Endothelial cell of umbilical vein (primary cell): Measurements from ENCODE around the gene VSIG10. TPM values are rescaled to one million over a fixed set of nuclear protein-coding genes. Genes with fewer than 3 reads are reported as not detected.

ENCODE experiments used
- BruUV-seq: library from RNA; stranded (reverse); fragments of 400-500 nt; replicated peaks from 2 replicates; lab custom pipeline; 2021; lab: Mats Ljungman, UMichigan
- CTCF ChIA-PET: fragments of 300-600, 350-600 bp; sonication (Branson Sonifier 250); formaldehyde crosslinking; loops from one replicate; lab custom pipeline; 2021; ENCODE audit warnings: antibody characterized with exemption, inconsistent platforms; lab: Charles Lee
- POLR2A ChIA-PET: fragments of 300-600, 350-600 bp; sonication (Branson Sonifier 250); formaldehyde crosslinking; loops from one replicate; lab custom pipeline; 2021; ENCODE audit warnings: antibody characterized with exemption, inconsistent platforms; lab: Charles Lee
- DNase-seq: peaks from one replicate; pipeline ENCODE4 v3.0.0-alpha.2; 2011; ENCODE audit warnings: low read depth, low spot score
- FAIRE-seq: peaks from 2 replicates; lab custom pipeline; 2011; peaks lifted over from hg19 to GRCh38; lab: Jason Lieb, UNC
- H2AFZ ChIP-seq: 2 replicates; pipeline ENCODE4 v1.6.0; 2012; ENCODE audit warnings: low read depth, low read length, control low read depth, inconsistent platforms
- H3K27ac ChIP-seq: 2 replicates; pipeline ENCODE4 v1.5.1; 2011; ENCODE audit warnings: low read depth, mild to moderate bottlenecking, control low read depth, low read length, moderate library complexity; ENCODE audit not compliant: insufficient read depth
- H3K27me3 ChIP-seq, 2 experiments: 2 replicates each; pipeline versions ENCODE4 v1.6.0 to v1.6.1; 2011; ENCODE audit warnings: low read length in 2 of 2, mixed read lengths in 1 of 2; ENCODE audit not compliant: control insufficient read depth in 2 of 2, insufficient read depth in 2 of 2
- H3K36me3 ChIP-seq, 2 experiments: 2 replicates in 1 of 2; 3 replicates in 1 of 2; pipeline ENCODE4 v1.5.1; 2011; ENCODE audit warnings: low read length in 2 of 2, mild to moderate bottlenecking in 1 of 2, moderate library complexity in 1 of 2; ENCODE audit not compliant: control insufficient read depth in 2 of 2, insufficient read depth in 2 of 2; ENCODE audit errors: extremely low read depth in 1 of 2
- H3K4me1 ChIP-seq: 3 replicates; pipeline ENCODE4 v1.5.1; 2011; ENCODE audit warnings: mild to moderate bottlenecking, low read length; ENCODE audit not compliant: control insufficient read depth, insufficient read depth; ENCODE audit errors: extremely low read depth
- H3K4me2 ChIP-seq: 2 replicates; pipeline ENCODE4 v1.6.1; 2011; ENCODE audit warnings: low read length, control low read depth, mixed read lengths; ENCODE audit not compliant: insufficient read depth
- H3K4me3 ChIP-seq, 3 experiments: fragments of 200-600 bp in 1 of 3; sonication (generic), shearing (Covaris generic) in 1 of 3; replicated peaks in 1 of 3; 2 replicates each; pipeline ENCODE4 v1.5.1; 2011 to 2016; ENCODE audit warnings: control low read depth in 3 of 3, low read length in 3 of 3, mild to moderate bottlenecking in 2 of 3, inconsistent platforms in 1 of 3, low read depth in 1 of 3, moderate library complexity in 1 of 3; ENCODE audit not compliant: insufficient read depth in 1 of 3
- H3K79me2 ChIP-seq: 2 replicates; pipeline ENCODE4 v1.6.0; 2012; ENCODE audit warnings: low read length, inconsistent platforms; ENCODE audit not compliant: control insufficient read depth, insufficient read depth
- H3K9ac ChIP-seq: replicated peaks from 2 replicates; pipeline ENCODE3; 2011; ENCODE audit warnings: low read length, control low read depth; ENCODE audit not compliant: insufficient read depth; ENCODE audit errors: extremely low read depth
- H3K9me1 ChIP-seq: replicated peaks from 3 replicates; pipeline ENCODE4 v1.6.0; 2011; ENCODE audit warnings: mild to moderate bottlenecking, low read length; ENCODE audit not compliant: control insufficient read depth, insufficient read depth; ENCODE audit errors: extremely low read depth
- H3K9me3 ChIP-seq: replicated peaks from 2 replicates; pipeline ENCODE4 v1.5.1; 2012; ENCODE audit warnings: low read length, inconsistent platforms; ENCODE audit not compliant: control insufficient read depth, insufficient read depth
- H4K20me1 ChIP-seq: replicated peaks from 2 replicates; pipeline ENCODE3; 2011; ENCODE audit warnings: mild to moderate bottlenecking, low read length; ENCODE audit not compliant: control insufficient read depth, insufficient read depth; ENCODE audit errors: extremely low read depth
- CTCF ChIP-seq, 2 donors: IDR thresholded peaks; 1 replicate in 1 of 2; 2 replicates in 1 of 2; pipeline ENCODE4 v1.5.1; 2011; ENCODE audit warnings: low read length in 2 of 2, mild to moderate bottlenecking in 2 of 2, moderate library complexity in 2 of 2, control low read depth in 1 of 2, inconsistent platforms in 1 of 2, low read depth in 1 of 2; ENCODE audit not compliant: insufficient read depth in 1 of 2; ENCODE audit errors: extremely low read depth in 1 of 2
- EZH2 ChIP-seq: IDR thresholded peaks from 2 replicates; pipeline ENCODE4 v1.6.1; 2012; ENCODE audit warnings: borderline replicate concordance, low read depth, mild to moderate bottlenecking, moderate library complexity, low read length, inconsistent platforms; ENCODE audit not compliant: severe bottlenecking
- FOS ChIP-seq: IDR thresholded peaks from 2 replicates; pipeline ENCODE4 v1.6.1; 2011; ENCODE audit warnings: mild to moderate bottlenecking, low read length, moderate library complexity, borderline replicate concordance; ENCODE audit not compliant: insufficient read depth
- JUN ChIP-seq: IDR thresholded peaks from 2 replicates; pipeline ENCODE4 v1.6.1; 2011; ENCODE audit warnings: borderline replicate concordance, low read depth; ENCODE audit not compliant: insufficient read length, insufficient read depth
- MAX ChIP-seq: IDR thresholded peaks from 2 replicates; pipeline ENCODE4 v1.6.1; 2011; ENCODE audit not compliant: insufficient read depth, insufficient read length
- MYC ChIP-seq: IDR thresholded peaks from one replicate; pipeline ENCODE4 v1.6.1; 2011; ENCODE audit warnings: mild to moderate bottlenecking, low read depth, low read length
- POLR2A ChIP-seq: IDR thresholded peaks from 2 replicates; pipeline ENCODE4 v1.6.1; 2012; ENCODE audit warnings: low read depth, mild to moderate bottlenecking, control low read depth, low read length
- POLR2AphosphoS5 ChIP-seq: IDR thresholded peaks from 2 replicates; pipeline ENCODE4 v1.6.1; 2012; ENCODE audit warnings: low read depth, mild to moderate bottlenecking, control low read depth, low read length, moderate library complexity; ENCODE audit not compliant: insufficient read depth
- dilution Hi-C: fragments of 300-500 bp; cut with MboI; formaldehyde crosslinking; loops from one replicate; pipeline ENCODE4 v1.15.0; 2019; ENCODE audit warnings: low sequenced_read_pairs; ENCODE audit not compliant: extremely low pct_ligation_motif_present
- intact Hi-C: fragments of 100-400 bp; cut with micrococcal nuclease; formaldehyde crosslinking; loops from one replicate; pipeline ENCODE4 v1.10.0; 2022
- polyA plus RNA-seq, 4 experiments: library from polyadenylated mRNA; depleted of rRNA in 3 of 4; stranded (reverse) in 3 of 4; unstranded in 1 of 4; fragments of >200 nt; gene quantifications; 2 replicates each; pipeline versions ENCODE4 v1.2.1 to v1.2.3, GENCODE V29; 2011 to 2012; ENCODE audit warnings: missing spikeins in 1 of 4
- total RNA-seq: library from RNA; stranded (reverse); gene quantifications from 2 replicates; pipeline ENCODE4 v1.2.3, GENCODE V29; 2021

The VSIG10 gene
- total and polyA plus RNA-seq, 2 donors (not counting 3 experiments of a cell fraction or from before 2014, with no cell fraction given) = 16.3 to 38.4 TPM

GRCh38 chr12:118120579-118121363 lies 17.0 kb upstream of the VSIG10 start:
- Histone ChIP-seq H3K79me2 (no peaks in the 10 kb centered on the region), H4K20me1 (no peaks in the 10 kb centered on the region), H2AFZ (peak overlapping the region; percentile 54), H3K9ac (peak overlapping the region; percentile 69), H3K27me3 (no peaks in the 10 kb centered on the region), H3K4me3 (no peak overlapping the region), H3K9me1 (no peaks in the 10 kb centered on the region), H3K36me3 (no peaks in the 10 kb centered on the region), H3K27ac (peak overlapping the region; percentile 24), H3K4me2 (no peak overlapping the region), H3K4me1 (no peaks in the 10 kb centered on the region), H3K9me3 (no peaks in the 10 kb centered on the region)
- peak; percentile 52 for DNase-seq
- intact Hi-C loops (loop anchor here (1.0 to 5.0 kb wide), 5 partner anchors 16 to 917 kb away; partner anchors contain the start of genes PEBP1, SUDS3 and VSIG10), dilution Hi-C loops (no loop called here)
- FAIRE-seq = peak; percentile 88
- ChIA-PET POLR2A (no interaction called here), CTCF (interaction anchor here (0.6 to 4.1 kb wide), 28 partner anchors 8 to 1292 kb away, joined by 3 to 60 read pairs (median 4); partner anchors contain the start of genes PEBP1, SUDS3, TAOK3 and VSIG10)
- TF ChIP-seq CTCF (IDR thresholded peaks at IDR 0.05; ENCODE audit: extremely low read depth in 1 of 2, insufficient read depth in 1 of 2, low read depth in 1 of 2, low read length in 2 of 2) (peak; percentile 22 to 67), POLR2A (no peak), MAX (no peak), JUN (no peak), EZH2 (no peak), FOS (no peak), POLR2AphosphoS5 (no peak), MYC (no peak)
- BruUV-seq = no TSS peak
